Measurements from ENCODE around the gene AK2. TPM values are rescaled to one million over a fixed set of nuclear protein-coding genes. Genes with fewer than 3 reads are reported as not detected.

Gene AK2
- polyA plus RNA-seq, 3 donors, result 68.8 to 180 (median 162) TPM

DNA sequence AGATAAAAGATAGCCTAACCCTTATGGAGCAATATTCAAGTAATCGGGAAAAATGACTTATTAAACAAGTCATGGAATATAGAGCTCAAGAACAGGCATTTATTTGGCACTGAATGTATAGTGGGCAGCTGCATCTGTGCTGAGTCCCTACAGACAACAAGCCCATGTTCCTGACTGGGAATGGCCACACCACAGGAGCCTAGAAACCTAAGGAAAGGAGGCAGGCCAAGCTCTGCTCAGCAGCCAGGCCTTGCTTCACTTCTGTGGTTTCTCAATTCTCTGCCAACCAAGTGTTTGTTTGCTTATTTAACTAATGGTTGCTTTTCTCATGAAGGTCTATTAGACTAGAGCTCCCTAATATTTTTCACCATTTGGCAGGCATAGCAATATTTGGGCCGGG is 21.5 kb downstream of the AK2 start:
- Histone ChIP-seq H3K4me2 (replicated peaks; ENCODE audit: extremely low read depth, low read length, poor library complexity, severe bottlenecking) (no peak overlapping the region), H3K9ac (ENCODE audit: insufficient read depth, low read length, poor library complexity, severe bottlenecking) (no peak overlapping the region), H3K4me1 (ENCODE audit: control insufficient read depth in 1 of 2, insufficient read depth in 2 of 2, low read length in 2 of 2) (no peaks in the 10 kb centered on the region), H3K27ac (ENCODE audit: low read depth in 1 of 2, low read length in 2 of 2) (no peak overlapping the region), H4K20me1 (ENCODE audit: insufficient read depth, low read length) (no peaks in the 10 kb centered on the region), H3K36me3 (replicated peaks in 1 of 2; ENCODE audit: control insufficient read depth in 1 of 2, insufficient read depth in 2 of 2, low read length in 2 of 2) (peaks cover 78 to 94% of the 10 kb centered on the region in 2 donors), H3K79me2 (ENCODE audit: insufficient read depth, low read length) (peaks cover 22% of the 10 kb centered on the region), H3K9me3 (replicated peaks in 1 of 2; ENCODE audit: control insufficient read depth in 1 of 2, insufficient read depth in 1 of 2, low read length in 2 of 2) (no peaks in the 10 kb centered on the region), H3K4me3 (replicated peaks in 1 of 3; ENCODE audit: low read depth in 2 of 3, low read length in 3 of 3) (no peak overlapping the region), H3K27me3 (ENCODE audit: control insufficient read depth in 2 of 2, insufficient read depth in 2 of 2, low read length in 2 of 2) (no peaks in the 10 kb centered on the region), H2AFZ (ENCODE audit: insufficient read depth, low read depth, low read length, poor library complexity, severe bottlenecking) (no peak overlapping the region)
- peak overlapping the region in 1 of 7 donors; percentile 4 for H3K27ac Mint-ChIP-seq
- no CpG with 5 or more reads among the region's 2 CpGs for WGBS (ENCODE audit: insufficient coverage)
- H3K36me3 Mint-ChIP-seq, result peaks cover 75 to 87% of the 10 kb centered on the region in 2 donors
- peaks cover 0 to 1% (median 0%) of the 10 kb centered on the region in 3 donors for H3K27me3 Mint-ChIP-seq (ENCODE audit: low read depth in 3 of 3)
- H3K4me1 Mint-ChIP-seq, result no peaks in the 10 kb centered on the region
- intact Hi-C loops (cut with micrococcal nuclease), result no loop called here
- peaks cover 0 to 2% (median 0%) of the 10 kb centered on the region in 7 donors for H3K9me3 Mint-ChIP-seq
- H3K4me3 Mint-ChIP-seq, result no peak overlapping the region
- TF ChIP-seq, protein P1, sequence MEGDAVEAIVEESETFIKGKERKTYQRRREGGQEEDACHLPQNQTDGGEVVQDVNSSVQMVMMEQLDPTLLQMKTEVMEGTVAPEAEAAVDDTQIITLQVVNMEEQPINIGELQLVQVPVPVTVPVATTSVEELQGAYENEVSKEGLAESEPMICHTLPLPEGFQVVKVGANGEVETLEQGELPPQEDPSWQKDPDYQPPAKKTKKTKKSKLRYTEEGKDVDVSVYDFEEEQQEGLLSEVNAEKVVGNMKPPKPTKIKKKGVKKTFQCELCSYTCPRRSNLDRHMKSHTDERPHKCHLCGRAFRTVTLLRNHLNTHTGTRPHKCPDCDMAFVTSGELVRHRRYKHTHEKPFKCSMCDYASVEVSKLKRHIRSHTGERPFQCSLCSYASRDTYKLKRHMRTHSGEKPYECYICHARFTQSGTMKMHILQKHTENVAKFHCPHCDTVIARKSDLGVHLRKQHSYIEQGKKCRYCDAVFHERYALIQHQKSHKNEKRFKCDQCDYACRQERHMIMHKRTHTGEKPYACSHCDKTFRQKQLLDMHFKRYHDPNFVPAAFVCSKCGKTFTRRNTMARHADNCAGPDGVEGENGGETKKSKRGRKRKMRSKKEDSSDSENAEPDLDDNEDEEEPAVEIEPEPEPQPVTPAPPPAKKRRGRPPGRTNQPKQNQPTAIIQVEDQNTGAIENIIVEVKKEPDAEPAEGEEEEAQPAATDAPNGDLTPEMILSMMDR (IDR thresholded peaks at IDR 0.05), result no peak
- no peak for DNase-seq

DNA sequence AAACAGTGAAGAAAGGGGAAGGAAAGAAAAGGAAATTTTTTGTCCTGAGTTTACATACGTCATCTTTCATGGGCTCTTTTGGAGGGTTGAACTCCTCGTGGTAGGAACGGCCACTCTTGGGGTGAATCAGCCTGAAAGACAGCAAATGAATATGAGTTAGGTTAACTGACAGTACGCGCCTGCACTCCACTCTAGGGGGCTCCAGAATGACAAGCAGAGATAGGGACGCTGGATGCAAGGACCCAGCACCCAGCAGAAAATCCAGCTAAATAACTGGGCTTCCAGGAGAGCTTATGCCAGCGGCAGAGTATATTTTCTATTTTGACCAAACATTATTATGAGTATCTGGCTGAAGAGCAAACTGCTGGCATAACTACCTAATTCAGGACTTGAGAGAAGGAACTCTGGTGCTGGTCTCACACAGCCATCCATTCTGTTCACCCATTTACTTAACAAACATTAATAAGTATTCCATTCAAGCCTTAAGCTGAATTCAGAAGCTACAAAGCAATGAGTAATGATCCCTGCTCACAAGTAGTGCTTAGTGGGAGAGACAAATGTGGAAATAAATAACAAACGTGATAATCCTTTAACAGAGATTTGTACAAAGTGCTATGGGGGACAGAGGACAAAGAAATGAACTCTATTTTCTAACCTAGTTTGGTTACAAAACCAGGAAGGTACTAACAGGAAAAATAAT is 22.1 kb downstream of the AK2 start:
- Mint-ChIP-seq H3K27me3 (ENCODE audit: low read depth in 3 of 3) (peaks cover 0 to 1% (median 0%) of the 10 kb centered on the region in 3 donors), H3K9me3 (peaks cover 0 to 2% (median 0%) of the 10 kb centered on the region in 7 donors), H3K27ac (peak overlapping the region in 2 of 7 donors; percentile 6 to 68), H3K36me3 (peaks cover 72 to 84% of the 10 kb centered on the region in 2 donors), H3K4me3 (no peak overlapping the region), H3K4me1 (peaks cover 1% of the 10 kb centered on the region)
- H3K9ac ChIP-seq (ENCODE audit: insufficient read depth, low read length, poor library complexity, severe bottlenecking), result no peak overlapping the region
- intact Hi-C loops (cut with micrococcal nuclease), result no loop called here
- DNase-seq, result no peak
- H3K36me3 ChIP-seq (replicated peaks in 1 of 2; ENCODE audit: control insufficient read depth in 1 of 2, insufficient read depth in 2 of 2, low read length in 2 of 2), result peaks cover 73 to 91% of the 10 kb centered on the region in 2 donors
- WGBS (ENCODE audit: insufficient coverage), result 87% methylated on average over 5 of the region's 8 CpGs
- H3K79me2 ChIP-seq (ENCODE audit: insufficient read depth, low read length), result peaks cover 16% of the 10 kb centered on the region
- H3K9me3 ChIP-seq (replicated peaks in 1 of 2; ENCODE audit: control insufficient read depth in 1 of 2, insufficient read depth in 1 of 2, low read length in 2 of 2), result no peaks in the 10 kb centered on the region
- H4K20me1 ChIP-seq (ENCODE audit: insufficient read depth, low read length), result peaks cover under 1% of the 10 kb centered on the region
- H3K4me1 ChIP-seq (ENCODE audit: control insufficient read depth in 1 of 2, insufficient read depth in 2 of 2, low read length in 2 of 2), result no peaks in the 10 kb centered on the region
- no peaks in the 10 kb centered on the region for H3K27me3 ChIP-seq (ENCODE audit: control insufficient read depth in 2 of 2, insufficient read depth in 2 of 2, low read length in 2 of 2)
- no peak overlapping the region for H3K4me3 ChIP-seq (replicated peaks in 1 of 3; ENCODE audit: low read depth in 2 of 3, low read length in 3 of 3)
- H3K27ac ChIP-seq (ENCODE audit: low read depth in 1 of 2, low read length in 2 of 2), result peak overlapping the region in 1 of 2 donors; percentile 22
- no peak overlapping the region for H2AFZ ChIP-seq (ENCODE audit: insufficient read depth, low read depth, low read length, poor library complexity, severe bottlenecking)
- H3K4me2 ChIP-seq (replicated peaks; ENCODE audit: extremely low read depth, low read length, poor library complexity, severe bottlenecking), result no peak overlapping the region
- TF ChIP-seq, protein P1 (IDR thresholded peaks at IDR 0.05), result no peak

Measured in CD14-positive monocyte (primary cell).